Naive B cell (primary cell): ENCODE results near the gene NRXN2. TPM values are rescaled to one million over a fixed set of nuclear protein-coding genes. Genes with fewer than 3 reads are reported as not detected.

ENCODE experiments used
- ATAC-seq, 2 donors: fragments of 150-1000 bp; cut with Tn5 transposase; 2 replicates each; pipeline ENCODE4 v1.10.0; 2021; ENCODE audit warnings: low read depth in 2 of 2, mild to moderate bottlenecking in 2 of 2, moderate library complexity in 2 of 2
- DNase-seq: peaks from one replicate; pipeline ENCODE4 v3.0.0; 2022
- H3K27ac Mint-ChIP-seq, 6 donors: one replicate each; pipeline ENCODE4 v1.8.0; 2020 to 2022; ENCODE audit warnings: mild to moderate bottlenecking in 6 of 6, mixed read lengths in 6 of 6, moderate library complexity in 5 of 6, inconsistent platforms in 2 of 6
- H3K27me3 Mint-ChIP-seq, 3 donors: one replicate each; pipeline ENCODE4 v1.8.0; 2021 to 2022; ENCODE audit warnings: mixed read lengths in 3 of 3, mild to moderate bottlenecking in 1 of 3
- H3K36me3 Mint-ChIP-seq, 2 donors: one replicate each; pipeline ENCODE4 v1.8.0; 2020 to 2022; ENCODE audit warnings: mixed read lengths in 2 of 2, inconsistent platforms in 1 of 2, mild to moderate bottlenecking in 1 of 2
- H3K4me1 Mint-ChIP-seq, 3 donors: one replicate each; pipeline ENCODE4 v1.8.0; 2020 to 2022; ENCODE audit warnings: mixed read lengths in 3 of 3, inconsistent platforms in 1 of 3, mild to moderate bottlenecking in 1 of 3, moderate library complexity in 1 of 3
- H3K4me3 Mint-ChIP-seq, 8 donors: one replicate each; pipeline ENCODE4 v1.8.0; 2020 to 2022; ENCODE audit warnings: mild to moderate bottlenecking in 8 of 8, mixed read lengths in 8 of 8, moderate library complexity in 8 of 8, inconsistent platforms in 2 of 8
- H3K9me3 Mint-ChIP-seq, 7 donors: one replicate each; pipeline ENCODE4 v1.8.0; 2020 to 2022; ENCODE audit warnings: mixed read lengths in 7 of 7, mild to moderate bottlenecking in 5 of 7, inconsistent platforms in 2 of 7, moderate library complexity in 1 of 7
- polyA plus RNA-seq, 6 donors: library from polyadenylated mRNA; unstranded; fragments of 300-500 nt; fragmentation: Illumina TruSeq; gene quantifications; one replicate each; pipeline ENCODE4 v1.2.3, GENCODE V29; 2021; ENCODE audit warnings: low read depth in 6 of 6

The NRXN2 gene
- polyA plus RNA-seq, 6 donors from 2014 or later: not detected

- DNase-seq (no peak), ATAC-seq (no peak)
- Mint-ChIP-seq H3K9me3 (peaks cover 0 to 4% (median 0%) of the 10 kb centered on the region in 7 donors), H3K27me3 (peaks cover 4 to 23% (median 16%) of the 10 kb centered on the region in 3 donors), H3K4me1 (peaks cover 9 to 17% (median 14%) of the 10 kb centered on the region in 3 donors), H3K4me3 (no peak overlapping the region), H3K27ac (peak overlapping the region in 1 of 6 donors; percentile 36), H3K36me3 (no peaks in the 10 kb centered on the region)
These were observed 63.4 kb downstream of the NRXN2 start for GRCh38 chr11:64659417-64660144.

GRCh38 chr11:64658265-64658664 lies 64.7 kb downstream of the NRXN2 start:
- Mint-ChIP-seq H3K36me3 (no peaks in the 10 kb centered on the region), H3K4me3 (no peak overlapping the region), H3K4me1 (peaks cover 11 to 24% (median 21%) of the 10 kb centered on the region in 3 donors), H3K9me3 (peaks cover 0 to under 1% (median 0%) of the 10 kb centered on the region in 7 donors), H3K27ac (peak overlapping the region in 1 of 6 donors; percentile 15), H3K27me3 (peaks cover 0 to 15% (median 9%) of the 10 kb centered on the region in 3 donors)
- no peak for DNase-seq
- no peak for ATAC-seq

- Mint-ChIP-seq H3K27me3 (peaks cover 0 to 14% (median 4%) of the 10 kb centered on the region in 3 donors), H3K36me3 (no peaks in the 10 kb centered on the region), H3K4me1 (peaks cover 17 to 31% (median 26%) of the 10 kb centered on the region in 3 donors), H3K27ac (peak overlapping the region in 1 of 6 donors; percentile 47), H3K9me3 (no peaks in the 10 kb centered on the region), H3K4me3 (peak overlapping the region in 1 of 8 donors; percentile 15)
- no peak for DNase-seq
- no peak for ATAC-seq
These were observed 66.1 kb downstream of the NRXN2 start for GRCh38 chr11:64656862-64657261.

- Mint-ChIP-seq H3K4me3 (peak overlapping the region in 1 of 8 donors; percentile 71), H3K9me3 (no peaks in the 10 kb centered on the region), H3K27ac (peak overlapping the region in 1 of 6 donors; percentile 16), H3K4me1 (peaks cover 17 to 31% (median 26%) of the 10 kb centered on the region in 3 donors), H3K27me3 (peaks cover 0 to 14% (median 0%) of the 10 kb centered on the region in 3 donors), H3K36me3 (no peaks in the 10 kb centered on the region)
- no peak for ATAC-seq
- no peak for DNase-seq
These were observed 66.9 kb downstream of the NRXN2 start for GRCh38 chr11:64655941-64656601.

GRCh38 chr11:64654958-64655541 lies 67.9 kb downstream of the NRXN2 start:
- no peaks in the 10 kb centered on the region for H3K9me3 Mint-ChIP-seq
- peaks cover 4 to 9% (median 5%) of the 10 kb centered on the region in 3 donors for H3K27me3 Mint-ChIP-seq
- peaks cover 17 to 33% (median 31%) of the 10 kb centered on the region in 3 donors for H3K4me1 Mint-ChIP-seq
- H3K36me3 Mint-ChIP-seq: no peaks in the 10 kb centered on the region
- DNase-seq (peak; percentile 57), ATAC-seq (peak; percentile 91 to 93)
- peak overlapping the region in 6 of 8 donors; percentile 13 to 71 (median 35) for H3K4me3 Mint-ChIP-seq
- peak overlapping the region in 5 of 6 donors; percentile 0 to 91 (median 80) for H3K27ac Mint-ChIP-seq

- Mint-ChIP-seq H3K27me3 (peaks cover 4 to 9% (median 4%) of the 10 kb centered on the region in 3 donors), H3K27ac (no peak overlapping the region), H3K4me1 (peaks cover 17 to 34% (median 31%) of the 10 kb centered on the region in 3 donors), H3K36me3 (no peaks in the 10 kb centered on the region), H3K4me3 (peak overlapping the region in 2 of 8 donors; percentile 16 to 67), H3K9me3 (no peaks in the 10 kb centered on the region)
- ATAC-seq: no peak
- DNase-seq: no peak
These were observed 68.6 kb downstream of the NRXN2 start for GRCh38 chr11:64654439-64654838.

- peaks cover 4 to 15% (median 9%) of the 10 kb centered on the region in 3 donors for H3K27me3 Mint-ChIP-seq
- no peaks in the 10 kb centered on the region for H3K9me3 Mint-ChIP-seq
- ATAC-seq: no peak
- H3K36me3 Mint-ChIP-seq: no peaks in the 10 kb centered on the region
- peak overlapping the region in 2 of 8 donors; percentile 65 to 77 for H3K4me3 Mint-ChIP-seq
- peak overlapping the region in 2 of 6 donors; percentile 70 to 72 for H3K27ac Mint-ChIP-seq
- H3K4me1 Mint-ChIP-seq: peaks cover 17 to 38% (median 35%) of the 10 kb centered on the region in 3 donors
- no peak for DNase-seq
These were observed 69.5 kb downstream of the NRXN2 start for GRCh38 chr11:64653388-64653973.

GRCh38 chr11:64652586-64653387 lies 70.2 kb downstream of the NRXN2 start:
- Mint-ChIP-seq H3K4me1 (peaks cover 17 to 38% (median 35%) of the 10 kb centered on the region in 3 donors), H3K27ac (peak overlapping the region in 1 of 6 donors; percentile 70), H3K4me3 (peak overlapping the region in 3 of 8 donors; percentile 32 to 77 (median 65)), H3K27me3 (peaks cover 4 to 15% (median 15%) of the 10 kb centered on the region in 3 donors), H3K36me3 (no peaks in the 10 kb centered on the region), H3K9me3 (no peaks in the 10 kb centered on the region)
- peak; percentile 37 to 44 for ATAC-seq
- peak; percentile 53 for DNase-seq

- H3K4me3 Mint-ChIP-seq: no peak overlapping the region
- peak overlapping the region in 1 of 6 donors; percentile 85 for H3K27ac Mint-ChIP-seq
- DNase-seq (no peak), ATAC-seq (no peak)
- peaks cover 17 to 38% (median 32%) of the 10 kb centered on the region in 3 donors for H3K4me1 Mint-ChIP-seq
- H3K36me3 Mint-ChIP-seq: no peaks in the 10 kb centered on the region
- no peaks in the 10 kb centered on the region for H3K9me3 Mint-ChIP-seq
- peaks cover 8 to 27% (median 22%) of the 10 kb centered on the region in 3 donors for H3K27me3 Mint-ChIP-seq
These were observed 72.0 kb downstream of the NRXN2 start for GRCh38 chr11:64650923-64651523.

- DNase-seq (no peak), ATAC-seq (peak in 1 of 2 donors; percentile 27)
- no peak overlapping the region for H3K27ac Mint-ChIP-seq
- H3K4me1 Mint-ChIP-seq: peaks cover 7 to 27% (median 20%) of the 10 kb centered on the region in 3 donors
- no peaks in the 10 kb centered on the region for H3K36me3 Mint-ChIP-seq
- no peak overlapping the region for H3K4me3 Mint-ChIP-seq
- no peaks in the 10 kb centered on the region for H3K9me3 Mint-ChIP-seq
- peaks cover 15 to 44% (median 39%) of the 10 kb centered on the region in 3 donors for H3K27me3 Mint-ChIP-seq
These were observed 73.7 kb downstream of the NRXN2 start for GRCh38 chr11:64649291-64649697.

- DNase-seq (no peak), ATAC-seq (no peak)
- Mint-ChIP-seq H3K4me3 (no peak overlapping the region), H3K9me3 (no peaks in the 10 kb centered on the region), H3K27me3 (peaks cover 20 to 51% (median 46%) of the 10 kb centered on the region in 3 donors), H3K4me1 (peaks cover 7 to 25% (median 23%) of the 10 kb centered on the region in 3 donors), H3K36me3 (no peaks in the 10 kb centered on the region), H3K27ac (no peak overlapping the region)
These were observed 74.4 kb downstream of the NRXN2 start for GRCh38 chr11:64648551-64648950.
